Immature natural killer cell (primary cell): ENCODE measurements around the gene CNIH1. TPM values are rescaled to one million over a fixed set of nuclear protein-coding genes. Genes with fewer than 3 reads are reported as not detected.
"Not testable (repeated sequence)": the region's sequence is repeated elsewhere in the genome, so short reads cannot be mapped to it uniquely, and the experiment has no call there.

ENCODE experiments used
- DNase-seq, 3 donors: peaks; one replicate each; pipeline ENCODE4 v3.0.0; 2022; ENCODE audit warnings: mixed read lengths in 1 of 3
- H3K27ac Mint-ChIP-seq, 6 donors: one replicate each; pipeline ENCODE4 v1.8.0; 2020; ENCODE audit warnings: mixed read lengths in 6 of 6, mild to moderate bottlenecking in 5 of 6, inconsistent platforms in 4 of 6, moderate library complexity in 3 of 6
- H3K27me3 Mint-ChIP-seq, 3 donors: one replicate each; pipeline ENCODE4 v1.8.0; 2020 to 2021; ENCODE audit warnings: low read depth in 3 of 3, mild to moderate bottlenecking in 3 of 3, mixed read lengths in 3 of 3, moderate library complexity in 3 of 3, inconsistent platforms in 1 of 3
- H3K36me3 Mint-ChIP-seq, 3 donors: one replicate each; pipeline ENCODE4 v1.8.0; 2020; ENCODE audit warnings: mixed read lengths in 3 of 3, inconsistent platforms in 2 of 3, mild to moderate bottlenecking in 2 of 3
- H3K4me1 Mint-ChIP-seq, 2 donors: one replicate each; pipeline ENCODE4 v1.8.0; 2020; ENCODE audit warnings: inconsistent platforms in 2 of 2, mild to moderate bottlenecking in 2 of 2, mixed read lengths in 2 of 2, moderate library complexity in 1 of 2
- H3K4me3 Mint-ChIP-seq, 5 donors: one replicate each; pipeline ENCODE4 v1.8.0; 2020; ENCODE audit warnings: mild to moderate bottlenecking in 5 of 5, mixed read lengths in 5 of 5, inconsistent platforms in 3 of 5, moderate library complexity in 3 of 5
- H3K9me3 Mint-ChIP-seq, 6 donors: one replicate each; pipeline ENCODE4 v1.8.0; 2020; ENCODE audit warnings: mild to moderate bottlenecking in 6 of 6, mixed read lengths in 6 of 6, inconsistent platforms in 4 of 6, moderate library complexity in 3 of 6
- polyA plus RNA-seq, 3 donors: library from polyadenylated mRNA; unstranded; fragments of 300-500 nt; fragmentation: Illumina TruSeq; gene quantifications; one replicate each; pipeline ENCODE4 v1.2.3, GENCODE V29; 2021

CNIH1 gene
- polyA plus RNA-seq, 3 donors from 2014 or later, result 59.7 to 101 (median 61.8) TPM

DNA sequence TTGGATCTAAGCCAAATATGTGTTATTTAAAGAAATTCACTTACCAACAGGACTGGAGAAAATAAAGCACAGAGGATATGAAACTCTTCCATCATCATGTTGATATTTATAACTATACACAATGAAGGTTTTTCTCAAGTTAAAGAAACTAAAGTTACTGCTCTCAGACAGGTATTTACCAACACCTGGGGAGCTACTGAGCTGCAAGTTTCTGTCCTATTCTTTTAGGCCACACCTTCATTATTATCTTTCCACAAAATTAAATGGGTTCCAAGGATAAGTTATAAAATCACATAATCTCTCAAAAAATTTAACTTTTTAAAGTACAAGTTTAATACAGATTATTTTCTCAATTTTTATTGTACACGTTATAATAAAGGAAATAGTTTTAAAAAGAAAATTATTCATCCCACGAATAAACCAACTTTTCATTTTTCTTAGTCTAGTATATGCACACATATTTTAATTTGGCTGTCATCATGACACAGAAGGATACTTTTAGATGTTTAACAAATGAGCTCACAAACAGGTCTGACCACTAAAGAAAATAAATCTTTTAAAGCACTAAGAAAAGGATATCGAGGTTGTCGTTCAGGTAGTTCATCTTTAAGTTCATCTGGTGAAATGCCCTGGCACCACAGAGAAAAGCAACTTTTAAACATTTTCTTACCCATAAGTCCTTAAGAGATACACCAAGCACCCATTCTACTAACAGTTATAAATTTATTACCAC is 39.8 kb upstream of the CNIH1 start:
- no peaks in the 10 kb centered on the region for H3K9me3 Mint-ChIP-seq
- no peaks in the 10 kb centered on the region for H3K27me3 Mint-ChIP-seq
- H3K36me3 Mint-ChIP-seq, result peaks cover 0 to 21% (median 14%) of the 10 kb centered on the region in 3 donors
- H3K27ac Mint-ChIP-seq, result no peak overlapping the region
- DNase-seq, result no peak
- H3K4me3 Mint-ChIP-seq, result no peak overlapping the region
- peaks cover 29 to 43% of the 10 kb centered on the region in 2 donors for H3K4me1 Mint-ChIP-seq

DNA sequence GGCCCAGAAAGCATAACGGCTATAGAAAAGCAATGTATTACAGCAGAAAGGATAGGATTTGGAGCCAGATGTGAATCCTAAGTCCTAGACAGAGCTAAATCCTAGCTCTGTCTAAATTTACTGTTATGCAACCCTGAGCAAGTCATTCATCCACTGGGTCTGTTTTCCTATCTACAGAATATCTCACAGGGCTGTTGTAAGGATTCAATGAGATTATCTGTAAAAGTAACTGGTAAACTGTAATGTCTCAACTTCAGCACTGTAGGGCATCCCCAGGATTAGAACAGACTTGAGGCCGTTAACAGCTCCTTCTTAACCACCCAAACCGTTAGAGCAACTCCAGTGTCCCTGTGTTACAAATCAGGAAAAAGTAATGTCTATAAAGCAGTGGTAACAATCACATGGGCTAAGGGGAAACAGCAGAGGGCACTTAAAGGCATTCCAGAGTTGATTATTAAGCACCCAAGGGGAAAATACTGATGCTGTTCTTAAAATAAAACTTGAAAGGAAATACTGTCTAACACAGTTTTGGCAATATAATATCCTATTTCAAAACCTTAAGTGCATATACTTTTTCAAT is 37.6 kb upstream of the CNIH1 start:
- DNase-seq, result no peak
- no peaks in the 10 kb centered on the region for H3K27me3 Mint-ChIP-seq
- H3K4me1 Mint-ChIP-seq, result peaks cover 9 to 21% of the 10 kb centered on the region in 2 donors
- H3K36me3 Mint-ChIP-seq, result peaks cover 0 to 22% (median 17%) of the 10 kb centered on the region in 3 donors
- H3K4me3 Mint-ChIP-seq, result no peak overlapping the region
- peak overlapping the region in 1 of 6 donors; percentile 41 for H3K27ac Mint-ChIP-seq
- no peaks in the 10 kb centered on the region for H3K9me3 Mint-ChIP-seq

DNA sequence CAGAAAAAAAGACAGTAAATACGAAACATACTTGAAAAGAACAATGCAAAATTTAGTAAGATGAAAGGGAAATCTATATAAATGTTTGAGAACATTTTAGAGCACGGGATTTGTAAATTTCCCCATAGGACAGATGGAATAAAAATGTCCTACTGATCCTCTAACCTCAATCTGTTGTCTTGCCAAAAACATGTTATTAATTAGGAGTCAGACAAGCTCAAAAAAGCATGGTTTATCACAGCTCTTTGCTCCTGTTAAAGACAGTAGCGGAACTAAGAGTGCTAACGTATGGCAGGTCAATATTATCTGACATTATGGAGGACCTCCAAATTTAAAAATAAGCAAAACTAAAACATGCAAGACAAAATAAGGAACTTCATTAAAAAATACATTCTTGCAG is 34.7 kb upstream of the CNIH1 start:
- Mint-ChIP-seq H3K27me3 (peaks cover 0 to 3% (median 0%) of the 10 kb centered on the region in 3 donors), H3K4me1 (no peaks in the 10 kb centered on the region), H3K27ac (no peak overlapping the region), H3K36me3 (peaks cover 0 to 20% (median 13%) of the 10 kb centered on the region in 3 donors), H3K9me3 (no peaks in the 10 kb centered on the region), H3K4me3 (no peak overlapping the region)
- no peak for DNase-seq

DNA sequence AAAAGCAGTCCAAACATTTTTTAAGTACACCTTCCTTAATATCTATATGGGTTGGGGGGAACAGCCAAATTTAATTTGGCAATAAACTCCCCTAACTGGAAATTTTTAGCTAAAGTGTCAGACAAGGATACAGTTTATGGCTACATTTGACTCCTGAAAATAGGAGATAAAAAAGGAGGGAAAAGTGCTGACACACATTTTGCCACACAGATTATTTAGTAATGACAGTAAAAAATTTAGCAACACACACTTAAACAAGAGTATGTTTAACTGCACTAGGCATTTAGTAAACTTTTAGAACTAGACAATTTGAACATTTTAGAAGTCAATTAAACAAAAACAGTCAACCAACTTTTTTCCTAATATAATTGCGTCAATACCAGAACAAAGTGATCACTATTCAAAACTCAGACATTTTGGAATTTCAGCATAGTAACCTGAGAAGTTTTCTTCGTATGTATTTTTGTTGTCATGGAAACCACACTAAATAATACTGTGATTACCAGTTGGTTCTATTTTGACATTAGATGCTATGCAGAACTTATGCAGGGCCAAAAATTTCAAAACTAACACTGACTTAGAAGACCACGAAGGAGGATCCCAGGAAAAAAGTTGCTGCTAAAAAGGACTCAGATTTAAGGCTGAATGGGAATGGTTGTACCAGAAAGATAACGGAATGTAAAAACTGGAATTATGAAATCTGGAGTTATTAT is 34.2 kb upstream of the CNIH1 start:
- no peak overlapping the region for H3K27ac Mint-ChIP-seq
- DNase-seq, result no peak

DNA sequence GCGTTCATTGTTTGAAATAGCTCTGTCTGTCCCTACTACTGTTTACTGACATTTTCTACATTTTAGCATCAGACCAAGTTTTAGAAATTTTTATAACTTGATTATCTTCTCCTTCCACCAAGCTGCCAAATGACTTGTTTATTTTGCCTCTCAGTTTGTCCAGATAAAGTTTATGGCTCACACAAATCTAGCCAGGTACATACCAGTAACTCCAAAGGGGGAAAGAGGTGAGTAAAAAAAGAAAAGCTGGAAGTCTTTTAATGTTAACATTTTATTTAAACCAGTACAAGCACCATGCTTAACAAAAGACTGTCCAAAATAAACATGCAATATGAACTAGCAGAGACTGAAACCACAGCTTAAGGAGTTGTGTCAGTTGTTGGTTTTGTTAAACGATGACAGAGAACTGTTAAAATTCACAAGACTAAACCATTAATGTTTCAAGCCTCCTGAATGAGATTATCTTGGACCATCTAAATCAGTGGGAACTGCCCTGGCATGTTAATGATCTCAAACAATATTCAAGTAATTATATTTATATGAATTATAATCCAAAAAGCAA is 33.1 kb upstream of the CNIH1 start:
- Mint-ChIP-seq H3K27ac (no peak overlapping the region), H3K27me3 (peaks cover 0 to 3% (median 0%) of the 10 kb centered on the region in 3 donors), H3K36me3 (peaks cover 4 to 26% (median 13%) of the 10 kb centered on the region in 3 donors), H3K9me3 (no peaks in the 10 kb centered on the region), H3K4me1 (no peaks in the 10 kb centered on the region), H3K4me3 (no peak overlapping the region)
- DNase-seq, result no peak

More for the DNA sequence above, 34.2 kb upstream of the CNIH1 start:
- no peaks in the 10 kb centered on the region for H3K9me3 Mint-ChIP-seq
- peaks cover 3 to 24% (median 13%) of the 10 kb centered on the region in 3 donors for H3K36me3 Mint-ChIP-seq
- no peak overlapping the region for H3K4me3 Mint-ChIP-seq
- no peaks in the 10 kb centered on the region for H3K4me1 Mint-ChIP-seq
- peaks cover 0 to 3% (median 0%) of the 10 kb centered on the region in 3 donors for H3K27me3 Mint-ChIP-seq

DNA sequence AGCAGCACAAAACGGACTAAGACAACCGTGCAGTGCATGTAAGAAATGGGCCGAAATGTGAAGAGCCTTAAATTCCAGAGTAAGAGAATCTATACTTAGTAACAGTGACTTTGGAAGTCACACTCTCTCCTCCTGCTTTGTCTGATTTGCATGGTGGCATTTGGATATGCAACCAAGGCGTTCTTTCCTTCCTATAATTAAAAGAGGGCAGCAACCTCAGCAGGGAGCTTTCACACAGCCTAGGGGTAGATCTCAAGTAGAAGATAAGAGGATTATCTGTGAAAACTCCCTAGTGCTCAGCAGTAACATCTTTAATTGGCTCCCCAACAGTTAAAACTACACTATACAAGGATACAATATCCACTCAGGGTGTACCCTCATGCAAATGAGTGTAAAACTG is 31.1 kb upstream of the CNIH1 start:
- Mint-ChIP-seq H3K36me3 (peaks cover 11 to 25% (median 16%) of the 10 kb centered on the region in 3 donors), H3K4me1 (no peaks in the 10 kb centered on the region), H3K27ac (peak overlapping the region in 2 of 6 donors; percentile 18 to 62), H3K9me3 (peaks cover 0 to 4% (median 4%) of the 10 kb centered on the region in 6 donors), H3K4me3 (no peak overlapping the region), H3K27me3 (peaks cover 0 to 3% (median 0%) of the 10 kb centered on the region in 3 donors)
- no peak for DNase-seq

DNA sequence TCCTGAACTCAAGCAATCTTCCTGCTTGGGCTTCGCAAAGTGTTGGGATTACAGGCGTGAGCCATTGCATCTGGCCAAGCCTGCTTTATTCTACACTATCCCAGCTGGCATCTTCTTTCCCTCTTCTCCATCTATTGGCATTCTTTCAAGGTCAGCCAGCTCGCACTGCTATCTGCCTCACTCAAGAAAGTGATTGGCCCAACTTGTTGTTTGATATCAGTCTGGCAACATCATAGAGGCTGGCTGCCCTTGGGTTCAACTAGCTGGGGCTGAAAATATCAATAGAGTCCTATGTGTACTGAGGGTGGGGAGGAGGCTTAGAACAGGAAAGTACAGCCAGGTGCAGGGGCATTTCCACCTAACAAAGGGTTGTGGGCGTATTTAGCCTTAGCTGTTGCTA is 30.5 kb upstream of the CNIH1 start:
- Mint-ChIP-seq H3K9me3 (peaks cover 0 to 10% (median 5%) of the 10 kb centered on the region in 6 donors), H3K36me3 (peaks cover 16 to 23% (median 18%) of the 10 kb centered on the region in 3 donors), H3K27ac (peak overlapping the region in 1 of 6 donors; percentile 46), H3K4me3 (no peak overlapping the region), H3K27me3 (peaks cover 0 to 4% (median 3%) of the 10 kb centered on the region in 3 donors), H3K4me1 (no peaks in the 10 kb centered on the region)
- no peak for DNase-seq

DNA sequence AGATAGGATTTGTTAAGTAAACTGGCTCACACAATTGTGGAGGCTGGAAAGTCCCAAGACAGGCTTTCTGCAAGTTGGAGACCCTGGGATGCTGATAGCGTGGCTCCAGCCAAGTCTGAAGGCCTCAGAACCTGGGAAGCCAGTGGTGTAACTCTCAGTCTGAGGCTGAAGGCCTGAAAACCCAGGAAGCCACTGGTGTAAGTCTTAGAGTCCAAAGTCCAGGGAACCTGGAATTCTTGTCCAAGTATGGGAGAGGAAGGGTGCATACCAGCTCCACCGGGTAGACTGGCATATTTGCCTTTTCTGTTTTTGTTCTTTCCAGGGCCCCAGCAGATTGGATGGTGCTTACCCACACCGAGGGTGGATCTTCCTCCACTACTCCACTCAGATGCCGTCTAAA is 29.5 kb upstream of the CNIH1 start:
- H3K4me1 Mint-ChIP-seq, result no peaks in the 10 kb centered on the region
- H3K4me3 Mint-ChIP-seq, result no peak overlapping the region
- DNase-seq, result no peak
- H3K27me3 Mint-ChIP-seq, result peaks cover 3 to 4% (median 3%) of the 10 kb centered on the region in 3 donors
- H3K27ac Mint-ChIP-seq, result no peak overlapping the region
- peaks cover 0 to 10% (median 5%) of the 10 kb centered on the region in 6 donors for H3K9me3 Mint-ChIP-seq
- H3K36me3 Mint-ChIP-seq, result peaks cover 16 to 18% (median 18%) of the 10 kb centered on the region in 3 donors

DNA sequence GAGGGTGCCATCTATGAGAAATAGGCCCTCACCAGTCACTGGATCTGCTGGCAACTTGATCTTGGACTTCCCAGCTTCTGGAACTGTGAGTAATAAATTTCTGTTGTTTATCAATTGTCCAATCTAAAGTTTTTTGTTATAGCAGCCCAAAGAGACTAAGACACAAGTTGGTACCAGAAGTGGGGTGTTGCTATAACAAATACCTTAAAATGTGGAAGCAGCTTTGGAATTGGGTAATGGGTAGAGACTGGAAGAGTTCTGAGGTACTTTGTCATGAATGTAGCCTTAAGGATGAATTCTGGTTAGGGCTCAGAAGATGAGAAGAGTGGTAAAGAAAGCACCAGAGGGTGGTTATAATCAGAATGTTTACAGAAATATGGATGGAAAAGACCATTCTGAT is 26.1 kb upstream of the CNIH1 start:
- peaks cover 0 to 10% (median 5%) of the 10 kb centered on the region in 6 donors for H3K9me3 Mint-ChIP-seq
- H3K4me3 Mint-ChIP-seq, result no peak overlapping the region
- H3K27ac Mint-ChIP-seq, result no peak overlapping the region
- H3K4me1 Mint-ChIP-seq, result no peaks in the 10 kb centered on the region
- no peak for DNase-seq
- H3K36me3 Mint-ChIP-seq, result peaks cover 14 to 21% (median 14%) of the 10 kb centered on the region in 3 donors
- H3K27me3 Mint-ChIP-seq, result peaks cover 3 to 4% (median 4%) of the 10 kb centered on the region in 3 donors

DNA sequence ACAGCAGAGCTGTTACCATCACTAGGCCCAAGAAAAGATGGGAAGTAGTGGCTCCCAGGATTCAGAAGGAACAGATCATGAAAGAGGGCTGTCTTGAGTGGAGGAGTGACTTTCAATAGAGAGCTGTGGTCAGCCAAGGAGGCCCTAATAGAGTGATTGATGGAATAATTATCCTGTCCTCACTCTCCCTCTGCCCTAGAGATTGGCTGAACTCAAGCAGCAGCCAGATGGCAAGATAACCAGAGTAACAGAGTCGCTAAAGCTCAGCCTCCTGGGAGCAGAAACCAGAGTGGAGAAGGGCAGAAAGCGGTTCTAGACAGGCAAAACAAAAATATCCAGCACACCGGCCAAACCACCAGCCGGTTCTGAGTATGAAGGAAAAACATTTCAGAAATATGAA is 24.5 kb upstream of the CNIH1 start:
- H3K27me3 Mint-ChIP-seq, result peaks cover 0 to 5% (median 4%) of the 10 kb centered on the region in 3 donors
- H3K4me1 Mint-ChIP-seq, result no peaks in the 10 kb centered on the region

DNA sequence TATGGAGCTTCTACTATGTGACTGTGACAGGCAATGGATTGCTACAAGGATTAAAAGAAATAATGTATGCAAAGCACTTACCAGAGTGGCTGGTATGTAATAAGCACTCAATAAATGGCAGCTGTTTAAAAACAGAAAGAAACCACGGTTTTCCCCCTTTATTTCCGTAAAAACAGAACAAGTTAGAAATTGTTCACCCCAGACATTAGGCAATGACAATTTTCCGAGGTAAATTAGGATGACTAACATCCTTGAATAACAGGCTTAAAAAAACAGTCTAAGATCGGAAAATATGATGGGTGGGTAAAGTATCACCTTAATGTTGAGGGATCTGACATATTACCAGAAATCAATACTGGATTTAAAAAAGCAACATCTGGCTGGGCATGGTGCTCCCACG is 20.9 kb upstream of the CNIH1 start:
- H3K4me3 Mint-ChIP-seq, result no peak overlapping the region
- peaks cover 0 to 15% (median 4%) of the 10 kb centered on the region in 3 donors for H3K36me3 Mint-ChIP-seq
- peaks cover 0 to 3% (median 0%) of the 10 kb centered on the region in 6 donors for H3K9me3 Mint-ChIP-seq
- peaks cover 2 to 6% (median 4%) of the 10 kb centered on the region in 3 donors for H3K27me3 Mint-ChIP-seq
- no peak for DNase-seq
- H3K4me1 Mint-ChIP-seq, result no peaks in the 10 kb centered on the region
- no peak overlapping the region for H3K27ac Mint-ChIP-seq

More for the DNA sequence above, 24.5 kb upstream of the CNIH1 start:
- Mint-ChIP-seq H3K9me3 (peaks cover 0 to 10% (median 5%) of the 10 kb centered on the region in 6 donors), H3K4me3 (no peak overlapping the region), H3K36me3 (peaks cover 14 to 21% (median 14%) of the 10 kb centered on the region in 3 donors), H3K27ac (no peak overlapping the region)
- DNase-seq, result no peak

DNA sequence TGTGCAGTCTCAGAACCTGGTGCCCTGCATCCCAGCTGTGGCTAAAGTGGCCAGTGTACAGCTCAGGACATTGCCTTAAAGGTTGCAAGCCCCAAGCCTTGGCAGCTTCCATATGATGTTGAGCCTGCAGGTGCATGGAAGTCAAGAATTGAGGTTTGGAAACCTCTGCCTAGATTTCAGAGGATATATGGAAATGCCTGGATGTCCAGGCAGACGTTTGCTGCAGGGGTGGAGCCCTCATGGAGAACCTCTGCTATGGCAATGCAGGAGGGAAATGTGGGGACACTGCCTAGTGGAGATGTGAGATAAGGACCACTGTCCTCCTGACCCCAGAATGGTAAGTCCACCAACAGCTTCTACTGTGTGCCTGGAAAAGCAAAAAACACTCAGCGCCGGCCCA is 17.9 kb upstream of the CNIH1 start:
- H3K36me3 Mint-ChIP-seq, result peaks cover 0 to 15% (median 0%) of the 10 kb centered on the region in 3 donors
- H3K27me3 Mint-ChIP-seq, result peaks cover 0 to 2% (median 2%) of the 10 kb centered on the region in 3 donors
- DNase-seq, result no peak
- H3K27ac Mint-ChIP-seq, result no peak overlapping the region
- H3K4me3 Mint-ChIP-seq, result no peak overlapping the region
- no peaks in the 10 kb centered on the region for H3K9me3 Mint-ChIP-seq
- H3K4me1 Mint-ChIP-seq, result no peaks in the 10 kb centered on the region

DNA sequence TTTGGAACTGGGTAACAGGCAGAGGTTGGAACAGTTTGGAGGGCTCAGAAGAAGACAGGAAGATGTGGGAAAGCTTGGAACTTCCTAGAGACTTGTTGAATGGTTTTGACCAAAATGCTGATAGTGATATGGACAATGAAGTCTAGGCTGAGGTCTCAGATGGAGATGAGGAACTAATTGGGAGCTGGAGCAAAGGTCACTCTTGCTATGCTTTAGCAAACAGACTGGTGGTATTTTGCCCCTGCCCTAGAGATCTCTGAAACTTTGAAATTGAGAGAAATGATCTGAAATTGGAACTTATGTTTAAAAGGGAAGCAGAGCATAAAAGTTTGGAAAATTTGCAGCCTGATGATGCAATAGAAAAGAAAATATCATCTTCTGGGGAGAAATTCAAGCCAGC is 17.4 kb upstream of the CNIH1 start:
- H3K9me3 Mint-ChIP-seq, H3K27ac Mint-ChIP-seq: not testable (repeated sequence)

More for the DNA sequence above, 17.4 kb upstream of the CNIH1 start:
- not testable (repeated sequence) for DNase-seq, H3K4me1 Mint-ChIP-seq, H3K4me3 Mint-ChIP-seq, H3K27me3 Mint-ChIP-seq
- peaks cover 0 to 14% (median 0%) of the 10 kb centered on the region in 3 donors for H3K36me3 Mint-ChIP-seq
